HUES48 (cell line): ENCODE results near the gene C4BPB.
"Not testable (repeated sequence)": the region's sequence is repeated elsewhere in the genome, so short reads cannot be mapped to it uniquely, and the experiment has no call there.

ENCODE experiments used
- H3K27ac ChIP-seq: one replicate; pipeline ENCODE4 v1.7.0; 2013; ENCODE audit warnings: low read depth, low read length, inconsistent platforms
- H3K27me3 ChIP-seq: 2 replicates; pipeline ENCODE4 v1.6.1; 2013; ENCODE audit warnings: mild to moderate bottlenecking, low read length; ENCODE audit not compliant: control insufficient read depth, insufficient read depth
- H3K36me3 ChIP-seq: 2 replicates; pipeline ENCODE4 v1.6.1; 2013; ENCODE audit warnings: low read length; ENCODE audit not compliant: control insufficient read depth, insufficient read depth
- H3K4me1 ChIP-seq: 2 replicates; pipeline ENCODE4 v1.6.1; 2013; ENCODE audit warnings: mild to moderate bottlenecking, low read length; ENCODE audit not compliant: control insufficient read depth, insufficient read depth
- H3K4me3 ChIP-seq: 2 replicates; pipeline ENCODE4 v1.5.1; 2013; ENCODE audit warnings: mild to moderate bottlenecking, low read depth, low read length
- H3K9ac ChIP-seq: 2 replicates; pipeline ENCODE4 v1.6.1; 2013; ENCODE audit warnings: mild to moderate bottlenecking, low read depth, low read length, moderate library complexity
- H3K9me3 ChIP-seq: 2 replicates; pipeline ENCODE4 v1.6.1; 2013; ENCODE audit warnings: low read length; ENCODE audit not compliant: control insufficient read depth, insufficient read depth

The C4BPB gene, protein sequence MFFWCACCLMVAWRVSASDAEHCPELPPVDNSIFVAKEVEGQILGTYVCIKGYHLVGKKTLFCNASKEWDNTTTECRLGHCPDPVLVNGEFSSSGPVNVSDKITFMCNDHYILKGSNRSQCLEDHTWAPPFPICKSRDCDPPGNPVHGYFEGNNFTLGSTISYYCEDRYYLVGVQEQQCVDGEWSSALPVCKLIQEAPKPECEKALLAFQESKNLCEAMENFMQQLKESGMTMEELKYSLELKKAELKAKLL

DNA sequence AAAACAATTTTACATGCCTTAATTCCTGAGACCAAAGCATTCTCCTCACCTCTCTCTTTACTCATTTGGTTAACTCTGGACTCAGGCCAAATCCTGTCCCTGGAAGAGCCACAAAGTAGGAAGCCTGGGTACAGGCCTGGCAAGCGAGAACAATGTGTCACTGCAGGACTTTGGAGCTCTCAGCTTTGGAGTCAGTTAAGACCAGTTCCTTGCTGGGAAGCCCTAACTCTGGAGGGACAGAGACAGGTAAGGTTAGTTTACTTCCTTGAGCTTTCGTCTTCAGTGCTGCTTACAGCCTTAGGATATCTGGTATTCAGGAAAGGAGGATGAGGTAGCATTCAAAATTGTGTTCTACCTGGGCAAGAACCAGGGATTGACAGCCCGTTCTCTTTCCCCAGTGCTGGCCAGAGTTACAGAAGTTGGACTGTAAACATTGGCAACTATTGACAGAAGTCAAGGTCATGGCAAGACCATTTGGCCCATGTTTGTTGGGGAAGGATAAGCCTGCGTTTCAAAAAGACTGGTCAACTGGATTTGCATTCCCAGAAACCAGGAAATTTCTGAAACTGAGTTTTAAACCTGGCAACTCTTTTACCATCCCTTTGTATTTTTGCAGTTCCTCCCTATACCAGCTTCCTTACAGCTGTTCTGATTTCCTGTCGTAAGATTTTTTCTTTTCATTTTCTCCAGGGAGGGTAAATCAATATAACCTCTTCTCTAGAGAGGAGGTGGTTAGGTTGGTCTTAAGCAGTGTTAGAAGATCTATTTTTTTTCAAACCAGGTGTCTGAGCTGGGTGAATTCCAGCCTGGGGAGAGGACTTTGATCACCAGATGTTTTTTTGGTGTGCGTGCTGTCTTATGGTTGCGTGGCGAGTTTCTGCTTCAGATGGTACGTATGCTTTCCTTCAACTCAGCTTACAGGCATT lies at the start of gene C4BPB:
Gene C4BPB (plus strand): TSS at position 160 of the 926 bp plus-strand sequence. CDS start 672 bp downstream, at position 832.
- Histone ChIP-seq H3K27ac (no peak within 1 kb of the TSS), H3K4me3 (no peak within 1 kb of the TSS), H3K4me1 (no peaks in the 10 kb centered on the region; the same call in 1 of the 2 replicates), H3K27me3 (no peaks in the 10 kb centered on the region), H3K9me3 (no peaks in the 10 kb centered on the region), H3K9ac (no peak within 1 kb of the TSS), H3K36me3 (no peaks in the 10 kb centered on the region)

DNA sequence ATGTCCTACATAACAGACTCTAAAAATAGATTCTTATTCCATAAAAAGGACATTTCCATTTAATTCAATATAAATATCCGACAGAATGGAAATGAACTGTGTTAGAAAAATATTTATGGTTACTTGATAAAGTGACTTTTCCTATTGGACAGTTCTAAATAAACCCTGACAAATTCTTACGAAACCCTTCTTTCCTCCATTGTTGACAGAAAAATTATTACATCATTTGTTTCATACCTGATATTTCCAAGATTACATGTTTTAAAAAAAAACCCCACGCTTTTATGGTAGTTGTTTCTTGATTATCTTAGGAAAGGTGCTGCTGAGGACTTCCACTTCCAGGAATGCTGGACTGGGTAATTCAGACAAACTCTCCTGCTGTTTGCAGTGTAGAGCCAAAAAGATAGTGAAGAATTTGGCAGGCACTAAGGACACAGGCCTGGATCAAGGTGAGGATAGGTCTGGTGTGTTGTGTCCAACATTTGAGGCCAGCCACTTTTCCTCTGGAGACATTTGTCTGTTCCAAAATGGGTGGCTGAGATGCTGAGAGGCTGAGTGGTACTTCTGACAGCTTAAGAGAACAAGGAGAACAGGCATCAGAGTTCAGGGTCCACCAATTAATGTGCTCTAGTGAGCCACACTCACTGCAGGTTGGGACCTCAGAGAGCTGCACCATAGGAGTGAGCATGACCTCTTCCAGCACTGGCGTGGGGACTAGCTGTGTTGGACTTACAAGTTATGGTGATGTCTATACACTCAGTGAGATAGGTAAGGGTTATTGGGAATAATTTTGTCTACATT lies 49.1 kb upstream of the C4BPB start:
- Histone ChIP-seq H3K4me3 (no peak overlapping the region), H3K27ac (no peak overlapping the region), H3K9ac (no peak overlapping the region)

DNA sequence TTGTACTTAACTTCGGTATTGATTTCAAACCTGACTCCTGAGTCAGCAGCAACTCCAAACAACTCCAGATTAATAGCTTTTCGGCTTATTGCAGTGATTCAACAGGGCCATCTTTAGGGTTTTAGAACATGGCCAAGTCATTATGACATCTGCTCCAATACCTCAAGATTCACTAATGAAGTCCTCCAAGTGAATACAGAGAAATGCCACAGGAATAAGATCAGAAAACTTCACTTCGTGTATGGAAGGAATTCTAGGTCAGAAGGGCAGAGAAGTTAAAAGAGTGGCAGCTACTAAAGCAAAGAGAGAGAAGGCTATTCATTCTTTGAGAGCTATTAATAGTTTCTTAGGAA lies 48.5 kb upstream of the C4BPB start:
- H3K36me3 ChIP-seq: no peaks in the 10 kb centered on the region
- H3K9me3 ChIP-seq: no peaks in the 10 kb centered on the region
- no peak overlapping the region for H3K27ac ChIP-seq
- H3K4me3 ChIP-seq: no peak overlapping the region
- H3K9ac ChIP-seq: no peak overlapping the region
- no peaks in the 10 kb centered on the region for H3K27me3 ChIP-seq
- no peaks in the 10 kb centered on the region for H3K4me1 ChIP-seq

More for the DNA sequence above, 49.1 kb upstream of the C4BPB start:
- Histone ChIP-seq H3K4me1 (no peaks in the 10 kb centered on the region), H3K9me3 (no peaks in the 10 kb centered on the region), H3K27me3 (no peaks in the 10 kb centered on the region), H3K36me3 (no peaks in the 10 kb centered on the region)

DNA sequence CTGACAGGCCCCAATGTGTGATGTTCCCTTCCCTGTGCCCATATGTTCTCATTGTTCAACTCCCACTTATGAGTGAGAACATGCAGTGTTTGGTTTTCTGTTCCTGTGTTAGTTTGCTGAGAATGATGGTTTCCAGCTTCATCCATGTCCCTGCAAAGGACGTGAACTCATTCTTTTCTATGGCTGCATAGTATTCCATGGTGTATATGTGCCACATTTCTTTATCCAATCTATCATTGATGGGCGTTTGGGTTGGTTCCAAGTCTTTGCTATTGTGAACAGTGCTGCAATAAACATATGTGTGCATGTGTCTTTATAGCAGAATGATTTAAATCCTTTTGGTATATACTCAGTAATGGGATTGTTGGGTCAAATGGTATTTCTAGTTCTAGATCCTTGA lies 47.3 kb upstream of the C4BPB start:
- H3K9me3 ChIP-seq, H3K27ac ChIP-seq, H3K9ac ChIP-seq, H3K27me3 ChIP-seq, H3K4me1 ChIP-seq, H3K4me3 ChIP-seq, H3K36me3 ChIP-seq: not testable (repeated sequence)

DNA sequence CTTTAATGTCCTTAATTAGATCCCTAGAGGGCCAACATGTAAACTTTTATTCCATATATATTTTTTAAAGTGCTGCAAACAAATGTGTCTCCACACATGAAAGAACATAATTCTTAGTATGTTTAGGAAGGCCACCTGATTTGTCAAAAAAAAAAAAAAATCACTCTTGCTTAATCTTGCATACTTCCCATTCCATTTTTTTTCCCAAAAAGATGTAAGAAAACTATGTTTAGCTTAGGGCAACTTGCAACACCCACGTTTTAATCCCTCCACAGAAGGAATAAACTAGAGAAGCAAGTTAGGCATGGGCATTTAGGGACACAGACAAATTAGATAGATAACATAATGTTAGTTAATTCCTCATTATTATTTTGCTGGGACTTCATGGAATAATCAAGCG lies 43.2 kb upstream of the C4BPB start:
- H3K4me3 ChIP-seq: no peak overlapping the region
- H3K4me1 ChIP-seq: peaks cover 14% of the 10 kb centered on the region; the same call in 1 of the 2 replicates
- no peak overlapping the region for H3K9ac ChIP-seq
- H3K9me3 ChIP-seq: no peaks in the 10 kb centered on the region
- H3K27me3 ChIP-seq: no peaks in the 10 kb centered on the region
- H3K36me3 ChIP-seq: peaks cover 38% of the 10 kb centered on the region
- no peak overlapping the region for H3K27ac ChIP-seq

DNA sequence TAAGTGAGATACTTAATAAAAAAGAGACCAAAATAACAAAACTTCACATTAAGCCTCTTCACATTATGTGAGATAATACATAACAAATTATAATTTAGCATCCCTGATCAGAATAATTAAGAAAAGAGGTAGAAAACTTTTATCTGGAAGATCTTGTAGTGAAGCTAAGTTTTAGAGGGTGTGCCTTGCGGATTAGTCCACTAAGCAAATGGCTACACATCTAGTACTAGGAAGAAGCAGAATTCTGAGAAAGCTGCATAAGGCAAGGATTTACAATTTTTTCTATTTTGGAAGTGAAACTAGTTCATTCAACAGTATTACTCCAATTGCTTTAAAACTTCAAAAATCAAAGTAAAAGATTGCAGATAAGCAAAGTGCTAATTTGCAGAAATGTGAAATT lies 41.2 kb upstream of the C4BPB start:
- peaks cover 20% of the 10 kb centered on the region for H3K4me1 ChIP-seq
- H3K27me3 ChIP-seq: no peaks in the 10 kb centered on the region
- peaks cover 38% of the 10 kb centered on the region for H3K36me3 ChIP-seq
- no peak overlapping the region for H3K27ac ChIP-seq
- H3K9ac ChIP-seq: no peak overlapping the region
- H3K9me3 ChIP-seq: no peaks in the 10 kb centered on the region
- no peak overlapping the region for H3K4me3 ChIP-seq

DNA sequence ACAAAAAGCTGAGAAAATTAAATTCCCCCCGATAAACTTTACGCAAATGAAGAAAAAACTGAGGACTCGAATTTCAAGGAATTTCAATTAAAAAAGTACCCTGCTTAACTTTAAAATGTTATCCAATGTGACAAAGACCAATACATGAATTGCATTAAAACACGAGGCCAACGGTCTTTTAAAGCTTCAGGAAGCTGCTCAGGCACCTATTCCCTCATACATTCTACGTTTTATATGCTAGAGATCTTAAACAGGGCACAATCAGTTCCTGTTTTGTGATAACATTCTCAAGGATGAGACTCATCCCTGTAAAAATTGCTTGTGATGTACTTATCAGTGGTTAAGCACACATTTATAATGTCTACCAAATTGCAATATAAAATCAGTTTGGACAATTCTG lies 40.6 kb upstream of the C4BPB start:
- H3K4me1 ChIP-seq: peaks cover 20% of the 10 kb centered on the region
- H3K9ac ChIP-seq: no peak overlapping the region
- H3K27me3 ChIP-seq: no peaks in the 10 kb centered on the region
- peaks cover 38% of the 10 kb centered on the region for H3K36me3 ChIP-seq
- 0 out of 2 replicates have a peak overlapping the region, but pooled peaks have one; percentile 5 for H3K4me3 ChIP-seq
- no peak overlapping the region for H3K27ac ChIP-seq
- H3K9me3 ChIP-seq: no peaks in the 10 kb centered on the region

DNA sequence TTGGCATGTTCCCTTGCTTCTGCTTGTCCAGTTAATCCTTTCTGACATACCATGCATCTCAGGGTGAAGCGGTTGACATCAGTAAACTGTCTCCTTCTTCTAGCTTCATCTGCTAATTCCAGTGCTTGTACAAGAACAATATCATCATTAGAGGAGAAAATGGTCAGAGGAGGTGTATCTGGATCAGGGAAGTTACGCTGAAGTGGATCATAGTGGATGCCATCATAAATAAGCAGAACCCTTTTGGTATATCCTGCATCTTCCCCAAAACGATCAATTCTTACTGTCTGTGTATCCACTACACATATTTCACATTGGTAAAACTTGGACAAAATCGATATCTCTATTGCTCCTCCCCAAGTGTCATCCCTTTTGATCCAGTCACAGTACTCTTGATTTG lies 39.6 kb upstream of the C4BPB start:
- no peak overlapping the region for H3K27ac ChIP-seq
- H3K27me3 ChIP-seq: no peaks in the 10 kb centered on the region
- no peak overlapping the region for H3K9ac ChIP-seq
- H3K36me3 ChIP-seq: peaks cover 38% of the 10 kb centered on the region
- H3K4me3 ChIP-seq: peak overlapping the region; percentile 88; the same call in 1 of the 2 replicates
- no peaks in the 10 kb centered on the region for H3K9me3 ChIP-seq
- H3K4me1 ChIP-seq: peaks cover 20% of the 10 kb centered on the region

DNA sequence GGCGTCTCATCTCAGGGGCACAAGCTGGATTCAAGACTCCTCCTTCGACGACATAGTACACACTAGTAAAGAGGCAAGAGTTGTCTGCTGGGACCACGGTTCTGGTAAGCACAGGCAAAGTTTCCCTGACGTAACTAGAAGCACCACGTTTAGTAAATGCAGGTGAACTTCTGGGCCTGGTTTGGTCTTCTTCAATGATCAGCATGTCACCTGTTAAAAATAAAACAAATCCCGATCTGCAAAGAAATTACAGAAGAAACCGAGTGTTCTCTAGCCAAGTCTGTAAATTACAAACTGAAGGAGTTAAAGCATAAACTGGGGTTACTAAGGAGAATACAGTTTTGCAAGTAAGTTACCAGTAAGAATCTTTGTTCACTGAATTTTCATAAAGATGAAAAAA lies 39.1 kb upstream of the C4BPB start:
- no peaks in the 10 kb centered on the region for H3K27me3 ChIP-seq
- peaks cover 20% of the 10 kb centered on the region for H3K4me1 ChIP-seq
- H3K9ac ChIP-seq: 0 out of 2 replicates have a peak overlapping the region, but pooled peaks have one; percentile 19
- peaks cover 38% of the 10 kb centered on the region for H3K36me3 ChIP-seq
- peak overlapping the region; percentile 88 for H3K4me3 ChIP-seq
- peak overlapping the region; percentile 97 for H3K27ac ChIP-seq
- H3K9me3 ChIP-seq: no peaks in the 10 kb centered on the region

DNA sequence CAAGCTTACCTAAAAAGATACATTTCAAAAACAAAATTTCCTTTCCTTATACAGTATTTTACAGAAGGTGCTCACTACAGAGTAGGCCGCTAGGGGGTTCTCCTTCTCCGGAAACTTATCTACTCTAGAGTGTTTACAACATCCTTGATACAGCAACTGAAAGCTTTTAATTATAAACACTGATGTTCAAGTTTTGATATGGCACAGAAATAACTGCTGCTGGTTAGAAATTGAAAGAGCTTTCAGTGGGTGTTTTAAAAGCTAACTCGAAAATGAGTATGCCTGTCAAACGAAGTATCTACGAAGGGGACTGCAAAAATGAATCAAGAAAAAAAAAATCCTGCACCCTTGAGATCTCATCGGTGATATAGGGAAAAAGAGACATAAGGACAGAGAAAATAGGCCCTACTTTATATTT lies 38.7 kb upstream of the C4BPB start:
- peak overlapping the region; percentile 88 for H3K4me3 ChIP-seq
- H3K27ac ChIP-seq: peak overlapping the region; percentile 97
- no peaks in the 10 kb centered on the region for H3K9me3 ChIP-seq
- H3K27me3 ChIP-seq: no peaks in the 10 kb centered on the region
- H3K9ac ChIP-seq: peak overlapping the region; percentile 91
- peaks cover 38% of the 10 kb centered on the region for H3K36me3 ChIP-seq
- peaks cover 20% of the 10 kb centered on the region for H3K4me1 ChIP-seq
